ENCODE data around the gene EARS2. TPM values are rescaled to one million over a fixed set of nuclear protein-coding genes. Genes with fewer than 3 reads are reported as not detected.

Gene EARS2
- total RNA-seq, 1 experiment from 2014 or later, result 55.9 TPM

DNA sequence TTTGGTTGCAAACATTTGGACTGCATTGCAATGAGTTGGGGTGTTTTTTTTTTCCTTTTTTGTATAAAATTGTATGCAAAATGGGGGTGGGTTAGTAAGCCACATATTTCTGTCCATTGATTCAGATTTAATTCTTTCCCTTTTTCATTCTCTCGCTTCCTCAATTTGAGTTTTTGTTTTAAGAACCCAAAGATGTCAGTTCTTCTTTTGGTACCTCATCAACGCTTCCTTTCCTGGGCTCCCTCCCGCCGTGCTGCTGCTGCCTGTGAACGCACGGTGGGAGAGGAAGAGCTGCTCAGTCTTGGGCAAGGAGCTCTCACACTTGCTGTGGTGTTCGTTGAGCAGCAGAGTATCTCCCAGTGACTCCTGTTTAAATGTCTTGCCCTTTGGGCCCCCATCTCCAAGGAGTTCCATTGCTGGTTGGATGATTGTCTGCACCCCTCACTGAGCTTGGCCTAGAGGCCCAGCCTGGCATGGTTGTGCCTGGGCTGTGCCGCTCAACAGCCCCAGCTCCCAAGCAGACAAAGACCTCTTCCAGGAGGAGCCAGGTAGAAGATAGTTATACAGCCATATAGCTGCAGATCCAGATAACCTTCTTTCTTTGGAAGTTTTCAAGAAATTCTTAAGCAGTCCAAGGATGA, 14.0 kb upstream of the EARS2 start:
- no peaks in the 10 kb centered on the region for H3K9me3 Mint-ChIP-seq
- H3K4me1 Mint-ChIP-seq, result no peaks in the 10 kb centered on the region
- no peak for TF ChIP-seq TEAD1 (CRISPR knock-in tag; IDR thresholded peaks at IDR 0.05)
- TF ChIP-seq ZNF396 (CRISPR knock-in tag; IDR thresholded peaks at IDR 0.05; ENCODE audit: borderline replicate concordance), result no peak
- TF ChIP-seq, protein P1, sequence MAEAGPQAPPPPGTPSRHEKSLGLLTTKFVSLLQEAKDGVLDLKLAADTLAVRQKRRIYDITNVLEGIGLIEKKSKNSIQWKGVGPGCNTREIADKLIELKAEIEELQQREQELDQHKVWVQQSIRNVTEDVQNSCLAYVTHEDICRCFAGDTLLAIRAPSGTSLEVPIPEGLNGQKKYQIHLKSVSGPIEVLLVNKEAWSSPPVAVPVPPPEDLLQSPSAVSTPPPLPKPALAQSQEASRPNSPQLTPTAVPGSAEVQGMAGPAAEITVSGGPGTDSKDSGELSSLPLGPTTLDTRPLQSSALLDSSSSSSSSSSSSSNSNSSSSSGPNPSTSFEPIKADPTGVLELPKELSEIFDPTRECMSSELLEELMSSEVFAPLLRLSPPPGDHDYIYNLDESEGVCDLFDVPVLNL (CRISPR knock-in tag; IDR thresholded peaks at IDR 0.05; ENCODE audit: borderline replicate concordance, low read depth), result no peak
- TF ChIP-seq FOXK1 (CRISPR knock-in tag; IDR thresholded peaks at IDR 0.05), result no peak
- no peak for TF ChIP-seq SOX15 (CRISPR knock-in tag; IDR thresholded peaks at IDR 0.05)
- TF ChIP-seq OVOL2 (CRISPR knock-in tag; IDR thresholded peaks at IDR 0.05; ENCODE audit: borderline replicate concordance), result no peak
- no peak for TF ChIP-seq IRF2 (CRISPR knock-in tag; IDR thresholded peaks at IDR 0.05; ENCODE audit: borderline replicate concordance, low read depth)
- no peak for TF ChIP-seq NR3C1 (CRISPR knock-in tag; conservative IDR thresholded peaks at IDR 0.05; ENCODE audit: low read depth)
- no peak for ATAC-seq
- no peak overlapping the region for H3K4me3 Mint-ChIP-seq
- POLR2A ChIA-PET, result no interaction called here
- H3K27me3 Mint-ChIP-seq (ENCODE audit: low read depth), result no peaks in the 10 kb centered on the region
- no peak for DNase-seq (ENCODE audit: low spot score)
- CTCF ChIA-PET, result no interaction called here
- no peak overlapping the region for H3K27ac Mint-ChIP-seq
- peaks cover 61% of the 10 kb centered on the region for H3K36me3 Mint-ChIP-seq

DNA sequence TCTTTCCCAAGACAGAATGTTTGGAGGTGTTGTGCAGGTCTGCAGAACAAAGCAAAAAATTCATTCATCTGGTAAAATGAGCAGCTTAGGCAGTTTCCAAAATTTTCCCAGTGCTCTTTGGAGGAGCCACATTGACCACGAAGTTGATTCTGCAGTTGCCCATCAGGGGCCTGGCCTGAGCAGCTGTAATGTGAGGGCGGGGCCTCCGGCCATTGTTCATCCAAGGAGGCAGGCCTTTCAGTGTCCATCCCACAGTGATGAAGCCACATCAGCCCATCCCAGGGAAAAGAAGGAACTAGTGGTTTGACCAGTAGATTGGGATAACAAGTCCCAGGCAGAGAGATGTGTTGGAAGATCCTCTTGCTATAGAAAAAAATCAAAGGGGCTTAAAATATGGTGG, 10.5 kb upstream of the EARS2 start:
- POLR2A ChIA-PET, result no interaction called here
- H3K27ac Mint-ChIP-seq, result no peak overlapping the region
- H3K4me1 Mint-ChIP-seq, result no peaks in the 10 kb centered on the region
- H3K9me3 Mint-ChIP-seq, result no peaks in the 10 kb centered on the region
- H3K36me3 Mint-ChIP-seq, result peaks cover 78% of the 10 kb centered on the region
- TF ChIP-seq, protein P2, sequence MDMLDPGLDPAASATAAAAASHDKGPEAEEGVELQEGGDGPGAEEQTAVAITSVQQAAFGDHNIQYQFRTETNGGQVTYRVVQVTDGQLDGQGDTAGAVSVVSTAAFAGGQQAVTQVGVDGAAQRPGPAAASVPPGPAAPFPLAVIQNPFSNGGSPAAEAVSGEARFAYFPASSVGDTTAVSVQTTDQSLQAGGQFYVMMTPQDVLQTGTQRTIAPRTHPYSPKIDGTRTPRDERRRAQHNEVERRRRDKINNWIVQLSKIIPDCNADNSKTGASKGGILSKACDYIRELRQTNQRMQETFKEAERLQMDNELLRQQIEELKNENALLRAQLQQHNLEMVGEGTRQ (CRISPR knock-in tag; IDR thresholded peaks at IDR 0.05), result no peak
- TF ChIP-seq ZNF671 (CRISPR knock-in tag; IDR thresholded peaks at IDR 0.05) (no peak), RELA (CRISPR knock-in tag; IDR thresholded peaks at IDR 0.05; ENCODE audit: borderline replicate concordance) (no peak), HMGA2 (CRISPR knock-in tag; IDR thresholded peaks at IDR 0.05) (no peak), ZNF263 (CRISPR knock-in tag; IDR thresholded peaks at IDR 0.05; ENCODE audit: low read depth) (no peak), RORB (CRISPR knock-in tag; IDR thresholded peaks at IDR 0.05) (no peak), ZNF138 (CRISPR knock-in tag; conservative IDR thresholded peaks at IDR 0.05) (no peak), TEAD1 (CRISPR knock-in tag; IDR thresholded peaks at IDR 0.05) (no peak), GRHL2 (CRISPR knock-in tag; IDR thresholded peaks at IDR 0.05; ENCODE audit: insufficient replicate concordance, severe bottlenecking) (no peak), FOXK1 (CRISPR knock-in tag; IDR thresholded peaks at IDR 0.05) (no peak), ZNF396 (CRISPR knock-in tag; IDR thresholded peaks at IDR 0.05; ENCODE audit: borderline replicate concordance) (no peak), JUN (CRISPR knock-in tag; IDR thresholded peaks at IDR 0.05) (no peak), MXD4 (CRISPR knock-in tag; IDR thresholded peaks at IDR 0.05; ENCODE audit: borderline replicate concordance) (no peak)
- TF ChIP-seq, protein P3, sequence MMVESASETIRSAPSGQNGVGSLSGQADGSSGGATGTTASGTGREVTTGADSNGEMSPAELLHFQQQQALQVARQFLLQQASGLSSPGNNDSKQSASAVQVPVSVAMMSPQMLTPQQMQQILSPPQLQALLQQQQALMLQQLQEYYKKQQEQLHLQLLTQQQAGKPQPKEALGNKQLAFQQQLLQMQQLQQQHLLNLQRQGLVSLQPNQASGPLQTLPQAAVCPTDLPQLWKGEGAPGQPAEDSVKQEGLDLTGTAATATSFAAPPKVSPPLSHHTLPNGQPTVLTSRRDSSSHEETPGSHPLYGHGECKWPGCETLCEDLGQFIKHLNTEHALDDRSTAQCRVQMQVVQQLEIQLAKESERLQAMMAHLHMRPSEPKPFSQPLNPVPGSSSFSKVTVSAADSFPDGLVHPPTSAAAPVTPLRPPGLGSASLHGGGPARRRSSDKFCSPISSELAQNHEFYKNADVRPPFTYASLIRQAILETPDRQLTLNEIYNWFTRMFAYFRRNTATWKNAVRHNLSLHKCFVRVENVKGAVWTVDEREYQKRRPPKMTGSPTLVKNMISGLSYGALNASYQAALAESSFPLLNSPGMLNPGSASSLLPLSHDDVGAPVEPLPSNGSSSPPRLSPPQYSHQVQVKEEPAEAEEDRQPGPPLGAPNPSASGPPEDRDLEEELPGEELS (CRISPR knock-in tag; IDR thresholded peaks at IDR 0.05), result no peak
- TF ChIP-seq, protein P4, sequence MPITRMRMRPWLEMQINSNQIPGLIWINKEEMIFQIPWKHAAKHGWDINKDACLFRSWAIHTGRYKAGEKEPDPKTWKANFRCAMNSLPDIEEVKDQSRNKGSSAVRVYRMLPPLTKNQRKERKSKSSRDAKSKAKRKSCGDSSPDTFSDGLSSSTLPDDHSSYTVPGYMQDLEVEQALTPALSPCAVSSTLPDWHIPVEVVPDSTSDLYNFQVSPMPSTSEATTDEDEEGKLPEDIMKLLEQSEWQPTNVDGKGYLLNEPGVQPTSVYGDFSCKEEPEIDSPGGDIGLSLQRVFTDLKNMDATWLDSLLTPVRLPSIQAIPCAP (CRISPR knock-in tag; IDR thresholded peaks at IDR 0.05), result no peak
- TF ChIP-seq, protein P5, sequence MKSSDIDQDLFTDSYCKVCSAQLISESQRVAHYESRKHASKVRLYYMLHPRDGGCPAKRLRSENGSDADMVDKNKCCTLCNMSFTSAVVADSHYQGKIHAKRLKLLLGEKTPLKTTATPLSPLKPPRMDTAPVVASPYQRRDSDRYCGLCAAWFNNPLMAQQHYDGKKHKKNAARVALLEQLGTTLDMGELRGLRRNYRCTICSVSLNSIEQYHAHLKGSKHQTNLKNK (CRISPR knock-in tag; IDR thresholded peaks at IDR 0.05), result no peak
- TF ChIP-seq, protein P6, sequence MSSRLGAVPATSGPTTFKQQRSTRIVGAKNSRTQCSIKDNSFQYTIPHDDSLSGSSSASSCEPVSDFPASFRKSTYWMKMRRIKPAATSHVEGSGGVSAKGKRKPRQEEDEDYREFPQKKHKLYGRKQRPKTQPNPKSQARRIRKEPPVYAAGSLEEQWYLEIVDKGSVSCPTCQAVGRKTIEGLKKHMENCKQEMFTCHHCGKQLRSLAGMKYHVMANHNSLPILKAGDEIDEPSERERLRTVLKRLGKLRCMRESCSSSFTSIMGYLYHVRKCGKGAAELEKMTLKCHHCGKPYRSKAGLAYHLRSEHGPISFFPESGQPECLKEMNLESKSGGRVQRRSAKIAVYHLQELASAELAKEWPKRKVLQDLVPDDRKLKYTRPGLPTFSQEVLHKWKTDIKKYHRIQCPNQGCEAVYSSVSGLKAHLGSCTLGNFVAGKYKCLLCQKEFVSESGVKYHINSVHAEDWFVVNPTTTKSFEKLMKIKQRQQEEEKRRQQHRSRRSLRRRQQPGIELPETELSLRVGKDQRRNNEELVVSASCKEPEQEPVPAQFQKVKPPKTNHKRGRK (CRISPR knock-in tag; IDR thresholded peaks at IDR 0.05; ENCODE audit: borderline replicate concordance), result no peak
- TF ChIP-seq, protein P7, sequence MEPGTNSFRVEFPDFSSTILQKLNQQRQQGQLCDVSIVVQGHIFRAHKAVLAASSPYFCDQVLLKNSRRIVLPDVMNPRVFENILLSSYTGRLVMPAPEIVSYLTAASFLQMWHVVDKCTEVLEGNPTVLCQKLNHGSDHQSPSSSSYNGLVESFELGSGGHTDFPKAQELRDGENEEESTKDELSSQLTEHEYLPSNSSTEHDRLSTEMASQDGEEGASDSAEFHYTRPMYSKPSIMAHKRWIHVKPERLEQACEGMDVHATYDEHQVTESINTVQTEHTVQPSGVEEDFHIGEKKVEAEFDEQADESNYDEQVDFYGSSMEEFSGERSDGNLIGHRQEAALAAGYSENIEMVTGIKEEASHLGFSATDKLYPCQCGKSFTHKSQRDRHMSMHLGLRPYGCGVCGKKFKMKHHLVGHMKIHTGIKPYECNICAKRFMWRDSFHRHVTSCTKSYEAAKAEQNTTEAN (CRISPR knock-in tag; IDR thresholded peaks at IDR 0.05), result no peak
- H3K27me3 Mint-ChIP-seq (ENCODE audit: low read depth), result no peaks in the 10 kb centered on the region
- no peak for DNase-seq (ENCODE audit: low spot score)
- CTCF ChIA-PET, result interaction anchor here (2.5 kb wide), 1 partner anchor 10 kb away, joined by 6 read pairs; the partner anchor contains the start of genes EARS2 and UBFD1
- H3K4me3 Mint-ChIP-seq, result no peak overlapping the region
- no peak for ATAC-seq

Measured in WTC11 (cell line).